ENCODE results near the gene FOXP4. TPM values are rescaled to one million over a fixed set of nuclear protein-coding genes. Genes with fewer than 3 reads are reported as not detected.

The FOXP4 gene
- total and polyA plus RNA-seq, 5 donors from 2014 or later = 0.26 to 9.9 (median 0.38) TPM

- Histone ChIP-seq H3K36me3 (ENCODE audit: control insufficient read depth, insufficient read depth, low read length) (no peaks in the 10 kb centered on the region), H3K9me3 (ENCODE audit: control insufficient read depth in 2 of 2, low read length in 2 of 2) (no peaks in the 10 kb centered on the region), H3K4me3 (ENCODE audit: low read depth, low read length) (no peak overlapping the region), H3K4me1 (ENCODE audit: control insufficient read depth, insufficient read depth, low read length, poor library complexity, severe bottlenecking) (no peaks in the 10 kb centered on the region), H3K27me3 (ENCODE audit: control insufficient read depth, insufficient read depth, low read length) (peaks cover 3% of the 10 kb centered on the region), H3K27ac (ENCODE audit: insufficient read depth, low read length, poor library complexity, severe bottlenecking) (no peak overlapping the region)
- ATAC-seq (ENCODE audit: low read depth in 2 of 2) = no peak
- Mint-ChIP-seq H3K4me1 (peaks cover 0 to 14% (median 2%) of the 10 kb centered on the region in 4 donors), H3K36me3 (no peaks in the 10 kb centered on the region), H3K4me3 (no peak overlapping the region), H3K9me3 (peaks cover 0 to 12% (median under 1%) of the 10 kb centered on the region in 7 donors), H3K27ac (no peak overlapping the region), H3K27me3 (peaks cover 24% of the 10 kb centered on the region)
- DNase-seq = no peak
Observed at GRCh38 chr6:41626917-41627316, 80.7 kb downstream of the FOXP4 start.

GRCh38 chr6:41629128-41629527 is 82.9 kb downstream of the FOXP4 start:
- Histone ChIP-seq H3K4me3 (ENCODE audit: low read depth, low read length) (no peak overlapping the region), H3K27ac (ENCODE audit: insufficient read depth, low read length, poor library complexity, severe bottlenecking) (no peak overlapping the region), H3K4me1 (ENCODE audit: control insufficient read depth, insufficient read depth, low read length, poor library complexity, severe bottlenecking) (no peaks in the 10 kb centered on the region), H3K36me3 (ENCODE audit: control insufficient read depth, insufficient read depth, low read length) (no peaks in the 10 kb centered on the region), H3K27me3 (ENCODE audit: control insufficient read depth, insufficient read depth, low read length) (peaks cover 2% of the 10 kb centered on the region), H3K9me3 (ENCODE audit: control insufficient read depth in 2 of 2, low read length in 2 of 2) (no peaks in the 10 kb centered on the region)
- DNase-seq = no peak
- no peak overlapping the region for H3K27ac Mint-ChIP-seq
- peaks cover 0 to 14% (median 2%) of the 10 kb centered on the region in 4 donors for H3K4me1 Mint-ChIP-seq
- H3K9me3 Mint-ChIP-seq = peaks cover 0 to 2% (median 0%) of the 10 kb centered on the region in 7 donors
- H3K36me3 Mint-ChIP-seq = no peaks in the 10 kb centered on the region
- peaks cover 9% of the 10 kb centered on the region for H3K27me3 Mint-ChIP-seq
- no peak overlapping the region for H3K4me3 Mint-ChIP-seq
- ATAC-seq (ENCODE audit: low read depth in 2 of 2) = no peak

GRCh38 chr6:41630069-41630468 is 83.9 kb downstream of the FOXP4 start:
- DNase-seq (no peak), ATAC-seq (ENCODE audit: low read depth in 2 of 2) (no peak)
- Histone ChIP-seq H3K36me3 (ENCODE audit: control insufficient read depth, insufficient read depth, low read length) (no peaks in the 10 kb centered on the region), H3K27ac (ENCODE audit: insufficient read depth, low read length, poor library complexity, severe bottlenecking) (no peak overlapping the region), H3K4me3 (ENCODE audit: low read depth, low read length) (no peak overlapping the region), H3K4me1 (ENCODE audit: control insufficient read depth, insufficient read depth, low read length, poor library complexity, severe bottlenecking) (no peaks in the 10 kb centered on the region), H3K27me3 (ENCODE audit: control insufficient read depth, insufficient read depth, low read length) (peaks cover 2% of the 10 kb centered on the region), H3K9me3 (ENCODE audit: control insufficient read depth in 2 of 2, low read length in 2 of 2) (no peaks in the 10 kb centered on the region)
- peaks cover 0 to 2% (median 0%) of the 10 kb centered on the region in 7 donors for H3K9me3 Mint-ChIP-seq
- no peak overlapping the region for H3K27ac Mint-ChIP-seq
- H3K27me3 Mint-ChIP-seq = peaks cover 18% of the 10 kb centered on the region
- H3K4me3 Mint-ChIP-seq = no peak overlapping the region
- peaks cover 0 to 11% (median under 1%) of the 10 kb centered on the region in 4 donors for H3K4me1 Mint-ChIP-seq
- H3K36me3 Mint-ChIP-seq = no peaks in the 10 kb centered on the region

GRCh38 chr6:41630946-41631345 is 84.8 kb downstream of the FOXP4 start:
- DNase-seq (no peak), ATAC-seq (ENCODE audit: low read depth in 2 of 2) (no peak)
- Histone ChIP-seq H3K27me3 (ENCODE audit: control insufficient read depth, insufficient read depth, low read length) (peaks cover 2% of the 10 kb centered on the region), H3K9me3 (ENCODE audit: control insufficient read depth in 2 of 2, low read length in 2 of 2) (no peaks in the 10 kb centered on the region), H3K36me3 (ENCODE audit: control insufficient read depth, insufficient read depth, low read length) (no peaks in the 10 kb centered on the region), H3K27ac (ENCODE audit: insufficient read depth, low read length, poor library complexity, severe bottlenecking) (no peak overlapping the region), H3K4me1 (ENCODE audit: control insufficient read depth, insufficient read depth, low read length, poor library complexity, severe bottlenecking) (no peaks in the 10 kb centered on the region), H3K4me3 (ENCODE audit: low read depth, low read length) (no peak overlapping the region)
- H3K27me3 Mint-ChIP-seq = peaks cover 26% of the 10 kb centered on the region
- no peak overlapping the region for H3K27ac Mint-ChIP-seq
- no peaks in the 10 kb centered on the region for H3K9me3 Mint-ChIP-seq
- H3K4me3 Mint-ChIP-seq = no peak overlapping the region
- H3K4me1 Mint-ChIP-seq = peaks cover 0 to 2% (median 0%) of the 10 kb centered on the region in 4 donors
- H3K36me3 Mint-ChIP-seq = peaks cover 2% of the 10 kb centered on the region

- ATAC-seq (ENCODE audit: low read depth in 2 of 2) = no peak
- Histone ChIP-seq H3K36me3 (ENCODE audit: control insufficient read depth, insufficient read depth, low read length) (no peaks in the 10 kb centered on the region), H3K9me3 (ENCODE audit: control insufficient read depth in 2 of 2, low read length in 2 of 2) (no peaks in the 10 kb centered on the region), H3K4me3 (ENCODE audit: low read depth, low read length) (no peak overlapping the region), H3K27me3 (ENCODE audit: control insufficient read depth, insufficient read depth, low read length) (peaks cover 2% of the 10 kb centered on the region), H3K4me1 (ENCODE audit: control insufficient read depth, insufficient read depth, low read length, poor library complexity, severe bottlenecking) (peaks cover 4% of the 10 kb centered on the region), H3K27ac (ENCODE audit: insufficient read depth, low read length, poor library complexity, severe bottlenecking) (no peak overlapping the region)
- Mint-ChIP-seq H3K27me3 (peaks cover 44% of the 10 kb centered on the region), H3K36me3 (peaks cover 2% of the 10 kb centered on the region), H3K9me3 (no peaks in the 10 kb centered on the region), H3K4me3 (no peak overlapping the region), H3K27ac (no peak overlapping the region), H3K4me1 (peaks cover 0 to 7% (median 0%) of the 10 kb centered on the region in 4 donors)
- no peak for DNase-seq
Observed at GRCh38 chr6:41633056-41633634, 87.0 kb downstream of the FOXP4 start.

GRCh38 chr6:41634657-41635056 is 88.5 kb downstream of the FOXP4 start:
- peaks cover 8% of the 10 kb centered on the region for H3K4me1 ChIP-seq (ENCODE audit: control insufficient read depth, insufficient read depth, low read length, poor library complexity, severe bottlenecking)
- H3K36me3 ChIP-seq (ENCODE audit: control insufficient read depth, insufficient read depth, low read length) = no peaks in the 10 kb centered on the region
- no peak overlapping the region for H3K27ac Mint-ChIP-seq
- peaks cover 0 to 14% (median 3%) of the 10 kb centered on the region in 4 donors for H3K4me1 Mint-ChIP-seq
- no peak overlapping the region for H3K4me3 ChIP-seq (ENCODE audit: low read depth, low read length)
- H3K9me3 ChIP-seq (ENCODE audit: control insufficient read depth in 2 of 2, low read length in 2 of 2) = no peaks in the 10 kb centered on the region
- no peak for DNase-seq
- no peak overlapping the region for H3K27ac ChIP-seq (ENCODE audit: insufficient read depth, low read length, poor library complexity, severe bottlenecking)
- peaks cover 58% of the 10 kb centered on the region for H3K27me3 Mint-ChIP-seq
- H3K36me3 Mint-ChIP-seq = peaks cover 2% of the 10 kb centered on the region
- no peak for ATAC-seq (ENCODE audit: low read depth in 2 of 2)
- peaks cover 0 to 1% (median 0%) of the 10 kb centered on the region in 7 donors for H3K9me3 Mint-ChIP-seq
- H3K27me3 ChIP-seq (ENCODE audit: control insufficient read depth, insufficient read depth, low read length) = peaks cover 2% of the 10 kb centered on the region
- no peak overlapping the region for H3K4me3 Mint-ChIP-seq

- H3K27me3 ChIP-seq (ENCODE audit: control insufficient read depth, insufficient read depth, low read length) = peaks cover 2% of the 10 kb centered on the region
Observed at GRCh38 chr6:41635365-41635764, 89.2 kb downstream of the FOXP4 start.

GRCh38 chr6:41636833-41637193 is 90.6 kb downstream of the FOXP4 start:
- no peak overlapping the region for H3K27ac Mint-ChIP-seq
- Histone ChIP-seq H3K36me3 (ENCODE audit: control insufficient read depth, insufficient read depth, low read length) (no peaks in the 10 kb centered on the region), H3K4me3 (ENCODE audit: low read depth, low read length) (no peak overlapping the region), H3K4me1 (ENCODE audit: control insufficient read depth, insufficient read depth, low read length, poor library complexity, severe bottlenecking) (peaks cover 8% of the 10 kb centered on the region), H3K27ac (ENCODE audit: insufficient read depth, low read length, poor library complexity, severe bottlenecking) (no peak overlapping the region), H3K9me3 (ENCODE audit: control insufficient read depth in 2 of 2, low read length in 2 of 2) (no peaks in the 10 kb centered on the region), H3K27me3 (ENCODE audit: control insufficient read depth, insufficient read depth, low read length) (peaks cover 2% of the 10 kb centered on the region)
- H3K9me3 Mint-ChIP-seq = peaks cover 0 to 2% (median 0%) of the 10 kb centered on the region in 7 donors
- peaks cover 64% of the 10 kb centered on the region for H3K27me3 Mint-ChIP-seq
- H3K4me1 Mint-ChIP-seq = peaks cover 0 to 17% (median 3%) of the 10 kb centered on the region in 4 donors
- peaks cover 2% of the 10 kb centered on the region for H3K36me3 Mint-ChIP-seq
- ATAC-seq (ENCODE audit: low read depth in 2 of 2) = no peak
- no peak for DNase-seq
- H3K4me3 Mint-ChIP-seq = no peak overlapping the region

More at GRCh38 chr6:41635365-41635764, 89.2 kb downstream of the FOXP4 start:
- no peaks in the 10 kb centered on the region for H3K36me3 ChIP-seq (ENCODE audit: control insufficient read depth, insufficient read depth, low read length)
- H3K4me1 ChIP-seq (ENCODE audit: control insufficient read depth, insufficient read depth, low read length, poor library complexity, severe bottlenecking) = peaks cover 8% of the 10 kb centered on the region
- Mint-ChIP-seq H3K4me1 (peaks cover 0 to 15% (median 3%) of the 10 kb centered on the region in 4 donors), H3K4me3 (no peak overlapping the region), H3K36me3 (peaks cover 2% of the 10 kb centered on the region), H3K27ac (no peak overlapping the region), H3K9me3 (peaks cover 0 to 2% (median 0%) of the 10 kb centered on the region in 7 donors), H3K27me3 (peaks cover 57% of the 10 kb centered on the region)
- ATAC-seq (ENCODE audit: low read depth in 2 of 2) = no peak
- no peak overlapping the region for H3K4me3 ChIP-seq (ENCODE audit: low read depth, low read length)
- DNase-seq = no peak
- H3K27ac ChIP-seq (ENCODE audit: insufficient read depth, low read length, poor library complexity, severe bottlenecking) = no peak overlapping the region
- H3K9me3 ChIP-seq (ENCODE audit: control insufficient read depth in 2 of 2, low read length in 2 of 2) = no peaks in the 10 kb centered on the region

All from CD4-positive, CD25-positive, alpha-beta regulatory T cell (primary cell).